Hematopoietic multipotent progenitor cell treated with erythropoietin and hydrocortisone succinate and interleukin-3 and kit ligand, for 6 days (in vitro differentiated cells): ENCODE data around the gene TSBP1.
"Not testable (repeated sequence)": the region's sequence is repeated elsewhere in the genome, so short reads cannot be mapped to it uniquely, and the experiment has no call there.

Experiments used
- DNase-seq: peaks from one replicate; pipeline ENCODE4 v3.0.0-alpha.2; 2015

TSBP1 gene

GRCh38 chr6:32371229-32371628, 474 bp downstream of the TSBP1 start:
- DNase-seq = no peak

GRCh38 chr6:32370505-32370904, 1.2 kb downstream of the TSBP1 start:
- no peak for DNase-seq

- DNase-seq = no peak
Observed at GRCh38 chr6:32369660-32370059, 2.0 kb downstream of the TSBP1 start.

GRCh38 chr6:32367644-32368043, 4.1 kb downstream of the TSBP1 start:
- no peak for DNase-seq

GRCh38 chr6:32359225-32359624, 12.5 kb downstream of the TSBP1 start:
- not testable (repeated sequence) for DNase-seq

GRCh38 chr6:32358548-32358947, 13.2 kb downstream of the TSBP1 start:
- not testable (repeated sequence) for DNase-seq

- DNase-seq = no peak
Observed at GRCh38 chr6:32355018-32355417, 16.7 kb downstream of the TSBP1 start.

GRCh38 chr6:32353348-32353747, 18.4 kb downstream of the TSBP1 start:
- no peak for DNase-seq

GRCh38 chr6:32340242-32340641, 31.5 kb downstream of the TSBP1 start:
- DNase-seq = no peak

GRCh38 chr6:32337186-32337805, 34.4 kb downstream of the TSBP1 start:
- no peak for DNase-seq

- no peak for DNase-seq
Observed at GRCh38 chr6:32332433-32332832, 39.3 kb downstream of the TSBP1 start.

GRCh38 chr6:32329141-32329540, 42.6 kb downstream of the TSBP1 start:
- no peak for DNase-seq

- DNase-seq = peak; percentile 32
Observed at GRCh38 chr6:32327103-32327502, 44.6 kb downstream of the TSBP1 start.

- DNase-seq = no peak
Observed at GRCh38 chr6:32318501-32318900, 53.2 kb downstream of the TSBP1 start.

- peak; percentile 47 for DNase-seq
Observed at GRCh38 chr6:32317541-32317940, 54.2 kb downstream of the TSBP1 start.

- no peak for DNase-seq
Observed at GRCh38 chr6:32313964-32314363, 57.7 kb downstream of the TSBP1 start.

- DNase-seq = no peak
Observed at GRCh38 chr6:32298632-32299336, 72.9 kb downstream of the TSBP1 start.

GRCh38 chr6:32294980-32295379, 76.7 kb downstream of the TSBP1 start:
- DNase-seq = not testable (repeated sequence)

- DNase-seq = no peak
Observed at GRCh38 chr6:32294566-32294965, 77.1 kb downstream of the TSBP1 start.

GRCh38 chr6:32293695-32294094, 78.0 kb downstream of the TSBP1 start:
- DNase-seq = no peak

- DNase-seq = no peak
Observed at GRCh38 chr6:32291543-32291942, 80.2 kb downstream of the TSBP1 start.

GRCh38 chr6:32290886-32291450, 80.7 kb downstream of the TSBP1 start:
- DNase-seq = no peak

- peak; percentile 80 for DNase-seq
Observed at GRCh38 chr6:32288426-32288825, 83.3 kb downstream of the TSBP1 start.

GRCh38 chr6:32273801-32274577, 97.7 kb downstream of the TSBP1 start:
- DNase-seq = not testable (repeated sequence)
